AG09309 (cell line): ENCODE results near the gene MMP15.

Experiments used
- DNase-seq: peaks from one replicate; pipeline ENCODE4 v3.0.0-alpha.2; 2010; ENCODE audit warnings: low read depth
- H3K4me3 ChIP-seq: 2 replicates; pipeline ENCODE4 v1.5.1; 2011; ENCODE audit warnings: mild to moderate bottlenecking, low read depth, low read length, moderate library complexity; ENCODE audit not compliant: control insufficient read depth
- TF ChIP-seq, protein P1 (sequence below): IDR thresholded peaks from 2 replicates; pipeline ENCODE4 v1.5.1; 2011; ENCODE audit warnings: mild to moderate bottlenecking, low read depth, low read length, inconsistent platforms; ENCODE audit not compliant: insufficient read depth, control insufficient read depth; ENCODE audit errors: missing control alignments

Gene MMP15

DNA sequence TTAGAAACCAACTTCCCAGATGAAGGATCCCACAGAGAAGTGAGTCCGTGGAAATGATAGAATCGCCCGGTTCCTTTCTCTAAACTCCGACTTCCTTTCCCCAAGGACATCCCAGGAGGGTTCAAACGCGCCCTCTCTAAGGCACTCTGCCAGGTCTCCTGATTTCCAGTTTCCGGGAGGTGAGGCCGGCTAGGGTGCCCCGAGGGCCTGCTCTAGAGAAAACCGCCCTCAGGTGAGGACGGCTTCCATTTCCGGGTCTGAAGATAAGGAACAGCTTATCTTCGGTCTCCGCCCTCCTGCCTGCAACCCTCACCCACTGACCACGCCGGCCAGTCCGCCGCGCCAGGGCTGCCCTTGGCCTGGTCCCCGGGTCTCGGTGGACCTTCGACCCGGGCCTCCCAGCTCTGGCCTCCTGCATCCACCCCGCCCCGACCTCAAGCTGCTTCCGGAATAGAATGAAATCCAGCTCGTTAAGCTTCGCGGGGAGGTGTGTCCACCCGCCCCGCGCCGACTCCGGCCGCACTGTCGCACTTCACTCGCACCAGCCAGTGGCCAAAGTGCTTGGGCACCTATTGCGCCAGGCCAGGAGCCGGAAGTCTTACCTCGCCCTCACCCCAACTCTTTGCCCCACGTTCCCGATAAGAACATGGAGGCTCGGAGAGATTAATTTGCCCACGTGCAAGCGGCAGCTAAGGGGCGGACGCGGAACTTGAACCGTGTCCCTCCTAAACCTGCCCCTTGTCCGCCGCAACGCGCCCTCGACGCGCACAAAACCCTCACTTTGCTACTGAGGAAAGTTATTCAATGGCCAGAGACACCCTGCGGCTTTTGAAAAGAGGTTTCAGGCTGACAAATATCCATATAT is 836 bp upstream of the MMP15 start:
- TF ChIP-seq, protein P1, sequence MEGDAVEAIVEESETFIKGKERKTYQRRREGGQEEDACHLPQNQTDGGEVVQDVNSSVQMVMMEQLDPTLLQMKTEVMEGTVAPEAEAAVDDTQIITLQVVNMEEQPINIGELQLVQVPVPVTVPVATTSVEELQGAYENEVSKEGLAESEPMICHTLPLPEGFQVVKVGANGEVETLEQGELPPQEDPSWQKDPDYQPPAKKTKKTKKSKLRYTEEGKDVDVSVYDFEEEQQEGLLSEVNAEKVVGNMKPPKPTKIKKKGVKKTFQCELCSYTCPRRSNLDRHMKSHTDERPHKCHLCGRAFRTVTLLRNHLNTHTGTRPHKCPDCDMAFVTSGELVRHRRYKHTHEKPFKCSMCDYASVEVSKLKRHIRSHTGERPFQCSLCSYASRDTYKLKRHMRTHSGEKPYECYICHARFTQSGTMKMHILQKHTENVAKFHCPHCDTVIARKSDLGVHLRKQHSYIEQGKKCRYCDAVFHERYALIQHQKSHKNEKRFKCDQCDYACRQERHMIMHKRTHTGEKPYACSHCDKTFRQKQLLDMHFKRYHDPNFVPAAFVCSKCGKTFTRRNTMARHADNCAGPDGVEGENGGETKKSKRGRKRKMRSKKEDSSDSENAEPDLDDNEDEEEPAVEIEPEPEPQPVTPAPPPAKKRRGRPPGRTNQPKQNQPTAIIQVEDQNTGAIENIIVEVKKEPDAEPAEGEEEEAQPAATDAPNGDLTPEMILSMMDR, result no peak
- no peak for DNase-seq

DNA sequence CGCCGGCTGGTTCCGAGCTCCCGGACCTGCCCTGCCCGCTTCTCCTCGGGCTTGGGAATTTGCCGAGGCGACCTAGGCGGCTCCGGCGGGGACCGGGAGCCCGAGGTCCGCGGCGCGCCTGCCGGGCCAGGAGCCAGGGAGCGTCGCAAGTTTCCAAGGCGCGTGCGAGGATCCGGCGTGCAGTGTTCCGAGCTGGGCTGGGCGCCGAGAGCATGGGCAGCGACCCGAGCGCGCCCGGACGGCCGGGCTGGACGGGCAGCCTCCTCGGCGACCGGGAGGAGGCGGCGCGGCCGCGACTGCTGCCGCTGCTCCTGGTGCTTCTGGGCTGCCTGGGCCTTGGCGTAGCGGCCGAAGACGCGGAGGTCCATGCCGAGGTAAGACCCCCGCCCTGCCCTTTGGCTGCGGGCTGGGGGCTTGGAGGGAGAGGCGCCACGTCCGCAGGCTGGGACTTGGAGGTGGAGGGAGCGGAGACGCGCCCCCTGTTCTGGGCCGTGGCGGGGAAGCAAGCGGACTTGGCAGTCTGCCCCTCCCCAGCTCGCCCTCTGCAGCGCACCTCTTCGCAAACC is 668 bp downstream of the MMP15 start:
- TF ChIP-seq, protein P1, result no peak
- H3K4me3 ChIP-seq, result peak overlapping the region; percentile 62
- no peak for DNase-seq

More for the DNA sequence above, 836 bp upstream of the MMP15 start:
- peak overlapping the region; percentile 62 for H3K4me3 ChIP-seq

DNA sequence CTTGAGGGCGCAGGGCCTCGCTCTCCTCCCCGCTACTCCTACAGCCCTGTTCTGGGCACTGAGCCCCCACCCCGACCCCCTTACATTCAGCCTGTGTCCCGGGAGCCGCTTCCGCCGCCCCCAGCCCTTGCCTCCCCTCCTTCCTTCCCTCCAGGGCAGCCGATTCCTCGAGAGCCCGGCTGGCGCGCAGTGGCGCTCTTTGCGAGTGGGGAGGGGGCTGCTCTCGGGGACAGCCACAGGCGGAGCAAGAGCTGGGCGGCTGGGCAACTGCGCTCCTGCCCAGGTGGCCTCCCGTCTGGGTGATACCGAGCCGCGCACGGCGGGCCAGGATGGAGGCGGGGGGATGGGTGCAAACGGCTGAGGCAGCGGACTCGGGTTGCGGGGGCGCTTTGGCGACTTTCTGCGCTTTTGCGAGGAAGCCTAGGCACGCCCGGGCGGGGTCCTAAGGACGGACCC is 1.2 kb downstream of the MMP15 start:
- TF ChIP-seq, protein P1, result no peak
- H3K4me3 ChIP-seq, result peak overlapping the region; percentile 62
- DNase-seq, result no peak

DNA sequence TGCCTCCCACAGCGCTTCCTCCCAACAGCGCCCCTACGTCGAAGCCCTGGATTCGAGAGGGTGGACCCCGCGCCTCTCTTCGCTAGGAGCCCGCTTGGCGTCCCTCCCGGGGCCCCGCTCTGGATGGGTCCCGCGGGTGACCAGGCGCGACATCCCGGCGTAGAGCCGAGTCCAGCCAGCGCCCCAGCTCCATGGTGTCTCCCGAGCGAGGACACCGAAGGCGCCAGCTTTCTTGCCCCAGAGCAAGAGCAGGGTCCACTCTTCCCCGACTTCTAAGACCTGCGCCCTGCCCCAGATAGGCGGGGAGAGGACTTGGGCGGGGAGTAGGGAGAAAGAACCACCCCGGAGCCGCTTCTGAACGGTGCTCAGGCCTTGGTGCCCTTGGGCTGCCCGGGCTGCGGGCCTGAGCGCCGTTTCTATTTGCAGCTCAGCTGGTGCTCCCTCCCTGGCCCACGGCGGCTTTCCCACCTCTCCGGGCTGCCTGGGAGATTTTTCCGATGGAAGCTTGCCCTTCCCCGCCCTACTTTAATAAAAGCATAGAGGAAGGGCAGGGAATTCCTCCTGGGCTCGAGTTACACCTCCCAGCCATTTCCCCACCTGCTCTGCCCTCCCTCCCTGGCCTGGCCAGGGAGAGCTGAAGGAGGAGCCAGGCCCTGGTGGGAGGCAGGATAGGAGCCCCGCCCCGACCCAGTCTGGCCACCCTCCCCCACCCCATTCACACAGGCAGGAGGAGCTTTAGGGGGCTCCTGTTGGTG is 1.8 kb downstream of the MMP15 start:
- DNase-seq, result no peak
- TF ChIP-seq, protein P1, result no peak
- peak overlapping the region; percentile 62 for H3K4me3 ChIP-seq

DNA sequence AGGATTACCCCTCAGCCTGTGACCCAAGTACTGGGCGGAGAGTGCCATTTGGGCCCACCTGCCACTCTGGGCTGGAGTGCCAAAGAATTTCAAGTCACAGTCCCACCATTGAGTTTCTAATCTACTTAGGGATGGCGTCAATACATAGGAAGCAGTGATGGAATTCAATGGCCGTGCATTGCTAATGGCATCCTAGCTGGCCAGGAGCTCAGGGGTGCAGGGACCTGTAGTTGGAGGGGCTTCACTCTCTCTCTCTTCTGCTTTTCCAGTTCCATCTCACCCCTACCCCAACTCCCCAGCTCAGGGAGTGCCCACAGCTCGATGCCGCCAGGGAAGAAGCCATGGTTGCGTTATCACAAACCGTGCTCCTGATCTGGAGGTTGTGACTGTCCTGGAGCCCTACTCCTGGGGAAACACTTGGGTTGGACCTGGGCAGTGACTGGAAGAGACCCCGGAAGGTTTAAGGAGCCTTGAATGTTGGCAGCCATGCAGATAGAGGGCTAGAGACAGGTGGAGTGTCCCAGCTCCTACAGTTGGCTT is 2.4 kb downstream of the MMP15 start:
- H3K4me3 ChIP-seq, result no peak overlapping the region
- TF ChIP-seq, protein P1, result no peak
- no peak for DNase-seq

DNA sequence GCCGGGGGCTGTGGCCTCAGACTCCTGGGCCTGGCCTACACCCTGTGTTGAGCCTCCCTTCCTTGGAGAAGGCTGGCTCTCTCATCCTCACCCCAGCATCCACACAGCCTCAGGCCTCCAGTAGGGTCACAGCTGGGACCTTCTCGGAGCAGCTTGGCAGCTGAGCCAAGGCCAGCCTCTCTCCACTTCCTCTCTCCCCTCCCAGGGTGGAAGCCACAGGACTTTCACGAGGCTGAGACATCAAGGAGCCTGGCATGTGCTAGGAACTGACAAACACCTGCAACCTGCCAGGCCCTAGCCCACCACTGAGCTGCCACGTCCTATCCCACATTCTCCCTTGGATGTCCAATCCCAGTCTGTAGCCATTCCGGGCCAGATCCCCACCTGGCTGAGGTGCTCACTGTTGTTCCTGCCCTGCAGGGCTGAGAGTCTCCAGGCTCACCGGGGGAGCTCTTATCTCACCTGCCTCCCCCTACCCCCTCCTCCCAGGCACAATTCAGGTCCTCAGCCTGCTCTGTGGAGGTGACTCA is 3.1 kb downstream of the MMP15 start:
- TF ChIP-seq, protein P1, result no peak
- H3K4me3 ChIP-seq, result no peak overlapping the region
- DNase-seq, result no peak
